ENCODE results near the gene RREB1.

The RREB1 gene

GRCh38 chr6:7234547-7234946 lies 126.8 kb downstream of the RREB1 start:
- Histone ChIP-seq H3K4me2 (ENCODE audit: low read length) (no peak overlapping the region), H3K79me2 (peaks cover 8% of the 10 kb centered on the region), H3K9ac (no peak overlapping the region), H3K4me1 (no peaks in the 10 kb centered on the region), H3K36me3 (ENCODE audit: control insufficient read depth, insufficient read depth, low read length) (no peaks in the 10 kb centered on the region), H3K27ac (no peak overlapping the region), H3K27me3 (ENCODE audit: control insufficient read depth, insufficient read depth, low read length) (no peaks in the 10 kb centered on the region), H2AFZ (no peak overlapping the region), H3K9me3 (ENCODE audit: control insufficient read depth, low read length) (no peaks in the 10 kb centered on the region), H3K4me3 (ENCODE audit: low read depth, low read length) (no peak overlapping the region)
- TF ChIP-seq CTCF (IDR thresholded peaks at IDR 0.05), result no peak

- Histone ChIP-seq H3K4me3 (ENCODE audit: low read depth, low read length) (no peak overlapping the region), H3K36me3 (ENCODE audit: control insufficient read depth, insufficient read depth, low read length) (no peaks in the 10 kb centered on the region), H3K4me1 (no peaks in the 10 kb centered on the region)
These were observed 128.0 kb downstream of the RREB1 start for GRCh38 chr6:7235712-7236305.

GRCh38 chr6:7236306-7237209 lies 128.8 kb downstream of the RREB1 start:
- H3K79me2 ChIP-seq, result no peaks in the 10 kb centered on the region
- H3K36me3 ChIP-seq (ENCODE audit: control insufficient read depth, insufficient read depth, low read length), result no peaks in the 10 kb centered on the region
- no peak overlapping the region for H3K9ac ChIP-seq
- no peak overlapping the region for H3K4me2 ChIP-seq (ENCODE audit: low read length)
- H3K9me3 ChIP-seq (ENCODE audit: control insufficient read depth, low read length), result no peaks in the 10 kb centered on the region
- no peak overlapping the region for H3K4me3 ChIP-seq (ENCODE audit: low read depth, low read length)
- H2AFZ ChIP-seq, result no peak overlapping the region
- TF ChIP-seq CTCF (IDR thresholded peaks at IDR 0.05), result no peak
- no peaks in the 10 kb centered on the region for H3K4me1 ChIP-seq
- no peaks in the 10 kb centered on the region for H3K27me3 ChIP-seq (ENCODE audit: control insufficient read depth, insufficient read depth, low read length)
- H3K27ac ChIP-seq, result no peak overlapping the region

More at GRCh38 chr6:7235712-7236305, 128.0 kb downstream of the RREB1 start:
- Histone ChIP-seq H3K27ac (no peak overlapping the region), H3K9me3 (ENCODE audit: control insufficient read depth, low read length) (no peaks in the 10 kb centered on the region), H3K79me2 (peaks cover 3% of the 10 kb centered on the region), H3K9ac (no peak overlapping the region), H3K27me3 (ENCODE audit: control insufficient read depth, insufficient read depth, low read length) (no peaks in the 10 kb centered on the region), H2AFZ (no peak overlapping the region), H3K4me2 (ENCODE audit: low read length) (no peak overlapping the region)
- no peak for TF ChIP-seq CTCF (IDR thresholded peaks at IDR 0.05)

- TF ChIP-seq CTCF (IDR thresholded peaks at IDR 0.05), result no peak
- H3K79me2 ChIP-seq, result no peaks in the 10 kb centered on the region
- no peak overlapping the region for H3K9ac ChIP-seq
- peaks cover 2% of the 10 kb centered on the region for H3K4me1 ChIP-seq
- H2AFZ ChIP-seq, result no peak overlapping the region
- no peak overlapping the region for H3K27ac ChIP-seq
- H3K9me3 ChIP-seq (ENCODE audit: control insufficient read depth, low read length), result no peaks in the 10 kb centered on the region
- H3K4me3 ChIP-seq (ENCODE audit: low read depth, low read length), result no peak overlapping the region
- H3K4me2 ChIP-seq (ENCODE audit: low read length), result no peak overlapping the region
- H3K36me3 ChIP-seq (ENCODE audit: control insufficient read depth, insufficient read depth, low read length), result no peaks in the 10 kb centered on the region
- no peaks in the 10 kb centered on the region for H3K27me3 ChIP-seq (ENCODE audit: control insufficient read depth, insufficient read depth, low read length)
These were observed 130.0 kb downstream of the RREB1 start for GRCh38 chr6:7237653-7238188.

All from parathyroid adenoma (tissue), 2 donors.